ENCODE data around the gene TBCEL.
A peak's percentile ranks its signal among the peaks of the same experiment; 100 is the strongest.

Gene TBCEL

DNA sequence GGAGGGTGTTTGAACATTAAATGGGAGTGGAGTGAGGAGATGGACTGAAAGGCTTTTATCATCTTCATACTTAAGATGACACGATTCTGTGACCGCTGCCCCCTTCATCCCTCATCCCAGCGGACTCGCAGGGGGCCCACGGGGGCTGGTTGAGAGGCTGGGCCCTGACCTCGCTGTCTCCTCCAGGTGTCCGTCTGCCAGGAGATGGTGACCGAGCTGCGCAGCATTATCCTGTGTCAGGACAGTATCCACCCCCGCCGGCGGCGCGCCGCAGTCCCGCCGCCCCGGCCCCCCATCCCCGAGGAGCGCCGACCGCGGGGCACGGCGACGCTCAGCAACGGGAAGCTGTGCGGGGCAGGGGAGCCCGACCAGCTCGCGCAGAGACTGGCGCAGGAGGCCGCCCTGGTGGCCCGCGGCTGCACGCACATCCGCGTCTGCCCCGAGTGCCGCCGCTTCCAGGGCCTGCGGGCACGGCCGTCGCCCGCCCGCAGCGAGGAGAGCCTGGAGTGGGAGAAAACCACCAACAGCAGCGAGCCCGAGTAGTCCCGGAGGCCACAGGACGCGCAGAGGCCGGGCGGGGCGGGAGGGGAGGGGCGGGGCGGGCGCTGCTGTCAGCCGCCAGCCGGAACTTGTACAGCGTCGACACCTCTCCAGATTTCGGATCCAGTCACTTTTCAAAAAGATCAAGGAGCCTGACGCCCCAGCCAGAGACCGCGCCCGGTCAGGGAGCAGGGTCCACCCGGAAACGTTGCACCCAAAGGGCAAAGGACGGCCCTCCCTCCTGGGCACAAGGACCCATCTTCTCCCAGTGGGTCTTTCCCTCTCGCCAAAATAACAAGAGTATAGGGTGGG lies 38.0 kb upstream of the TBCEL start:
- TF ChIP-seq POLR2A (IDR thresholded peaks at IDR 0.05; ENCODE audit: extremely low read depth, insufficient read length) (no peak), MYC (IDR thresholded peaks at IDR 0.05; ENCODE audit: low read depth, low read length) (no peak)
- TF ChIP-seq, protein P1, sequence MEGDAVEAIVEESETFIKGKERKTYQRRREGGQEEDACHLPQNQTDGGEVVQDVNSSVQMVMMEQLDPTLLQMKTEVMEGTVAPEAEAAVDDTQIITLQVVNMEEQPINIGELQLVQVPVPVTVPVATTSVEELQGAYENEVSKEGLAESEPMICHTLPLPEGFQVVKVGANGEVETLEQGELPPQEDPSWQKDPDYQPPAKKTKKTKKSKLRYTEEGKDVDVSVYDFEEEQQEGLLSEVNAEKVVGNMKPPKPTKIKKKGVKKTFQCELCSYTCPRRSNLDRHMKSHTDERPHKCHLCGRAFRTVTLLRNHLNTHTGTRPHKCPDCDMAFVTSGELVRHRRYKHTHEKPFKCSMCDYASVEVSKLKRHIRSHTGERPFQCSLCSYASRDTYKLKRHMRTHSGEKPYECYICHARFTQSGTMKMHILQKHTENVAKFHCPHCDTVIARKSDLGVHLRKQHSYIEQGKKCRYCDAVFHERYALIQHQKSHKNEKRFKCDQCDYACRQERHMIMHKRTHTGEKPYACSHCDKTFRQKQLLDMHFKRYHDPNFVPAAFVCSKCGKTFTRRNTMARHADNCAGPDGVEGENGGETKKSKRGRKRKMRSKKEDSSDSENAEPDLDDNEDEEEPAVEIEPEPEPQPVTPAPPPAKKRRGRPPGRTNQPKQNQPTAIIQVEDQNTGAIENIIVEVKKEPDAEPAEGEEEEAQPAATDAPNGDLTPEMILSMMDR (IDR thresholded peaks at IDR 0.05; ENCODE audit: low read depth, low read length) = no peak
- TF ChIP-seq, protein P2, sequence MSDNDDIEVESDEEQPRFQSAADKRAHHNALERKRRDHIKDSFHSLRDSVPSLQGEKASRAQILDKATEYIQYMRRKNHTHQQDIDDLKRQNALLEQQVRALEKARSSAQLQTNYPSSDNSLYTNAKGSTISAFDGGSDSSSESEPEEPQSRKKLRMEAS (IDR thresholded peaks at IDR 0.05; ENCODE audit: low read depth, low read length) = no peak
- peak; percentile 58 for DNase-seq (ENCODE audit: low read depth)
- no peak overlapping the region for H3K4me3 ChIP-seq (ENCODE audit: low read depth, low read length)

DNA sequence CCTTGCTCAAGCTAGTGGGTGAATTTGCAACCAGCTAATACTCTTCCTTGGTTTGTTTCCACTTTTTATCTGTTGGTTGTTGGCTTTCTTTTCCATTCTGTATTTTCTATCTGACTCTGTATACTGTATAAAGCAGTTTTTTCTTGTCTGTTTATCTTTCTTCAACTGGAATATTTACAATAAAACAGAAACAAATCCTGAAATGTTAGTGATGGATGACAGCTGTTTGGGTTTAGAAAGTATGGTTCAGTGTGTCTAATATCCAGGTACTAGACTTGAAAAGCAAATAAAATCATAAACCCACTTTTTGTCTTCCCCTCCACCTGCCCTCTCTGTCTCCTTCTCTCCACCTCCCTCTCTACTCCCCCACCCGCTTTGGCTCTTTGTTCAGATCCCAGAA lies 35.3 kb upstream of the TBCEL start:
- no peak for DNase-seq (ENCODE audit: low read depth)
- no peak for TF ChIP-seq MYC (IDR thresholded peaks at IDR 0.05; ENCODE audit: low read depth, low read length)
- TF ChIP-seq, protein P1 (IDR thresholded peaks at IDR 0.05; ENCODE audit: low read depth, low read length) = no peak
- TF ChIP-seq POLR2A (IDR thresholded peaks at IDR 0.05; ENCODE audit: extremely low read depth, insufficient read length) = no peak
- TF ChIP-seq, protein P2 (IDR thresholded peaks at IDR 0.05; ENCODE audit: low read depth, low read length) = no peak
- no peak overlapping the region for H3K4me3 ChIP-seq (ENCODE audit: low read depth, low read length)

DNA sequence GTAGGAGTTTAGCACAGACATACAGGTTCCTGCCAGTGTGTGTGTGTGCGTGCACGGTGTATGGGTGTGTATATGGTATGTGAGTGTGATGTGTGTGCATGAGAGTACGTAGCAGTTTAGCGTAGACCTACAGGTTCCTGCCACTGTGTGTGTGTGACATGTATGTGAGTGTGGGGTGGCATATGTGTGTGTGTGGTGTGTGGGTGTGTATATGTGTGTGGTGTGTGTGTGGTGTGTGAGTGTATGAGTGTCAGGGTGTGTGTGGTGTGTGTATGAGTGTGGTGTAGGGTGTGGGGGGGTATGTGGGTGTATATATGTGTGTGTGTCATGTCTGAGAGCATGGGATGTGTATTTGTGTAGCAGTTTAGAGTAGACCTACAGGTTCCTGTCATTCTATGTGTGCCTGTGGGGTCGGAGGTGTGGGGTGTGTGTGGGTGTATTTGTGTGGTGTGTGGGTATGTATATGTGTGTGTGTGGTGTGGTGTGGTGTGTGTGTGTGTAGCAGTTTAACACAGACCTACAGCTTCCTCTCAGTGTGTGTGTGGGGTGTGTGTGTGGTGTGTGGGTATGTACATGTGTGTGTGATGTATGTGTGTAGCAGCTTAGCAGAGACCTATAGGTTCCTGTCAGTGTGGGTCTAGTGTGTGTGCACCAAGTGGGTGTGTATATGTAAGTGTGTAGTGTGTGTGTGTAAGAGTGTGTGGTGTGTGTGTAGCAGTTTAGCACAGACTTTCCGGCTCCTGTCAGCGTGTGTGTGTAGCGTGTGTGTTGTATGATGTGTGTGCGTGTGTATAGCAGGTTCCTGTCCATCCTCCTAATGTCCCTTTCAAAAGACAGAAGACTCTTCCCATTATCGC lies 31.8 kb upstream of the TBCEL start:
- no peak for DNase-seq (ENCODE audit: low read depth)
- TF ChIP-seq MYC (IDR thresholded peaks at IDR 0.05; ENCODE audit: low read depth, low read length) (no peak), POLR2A (IDR thresholded peaks at IDR 0.05; ENCODE audit: extremely low read depth, insufficient read length) (no peak)
- TF ChIP-seq, protein P1 (IDR thresholded peaks at IDR 0.05; ENCODE audit: low read depth, low read length) = no peak
- TF ChIP-seq, protein P2 (IDR thresholded peaks at IDR 0.05; ENCODE audit: low read depth, low read length) = no peak
- H3K4me3 ChIP-seq (ENCODE audit: low read depth, low read length) = no peak overlapping the region

DNA sequence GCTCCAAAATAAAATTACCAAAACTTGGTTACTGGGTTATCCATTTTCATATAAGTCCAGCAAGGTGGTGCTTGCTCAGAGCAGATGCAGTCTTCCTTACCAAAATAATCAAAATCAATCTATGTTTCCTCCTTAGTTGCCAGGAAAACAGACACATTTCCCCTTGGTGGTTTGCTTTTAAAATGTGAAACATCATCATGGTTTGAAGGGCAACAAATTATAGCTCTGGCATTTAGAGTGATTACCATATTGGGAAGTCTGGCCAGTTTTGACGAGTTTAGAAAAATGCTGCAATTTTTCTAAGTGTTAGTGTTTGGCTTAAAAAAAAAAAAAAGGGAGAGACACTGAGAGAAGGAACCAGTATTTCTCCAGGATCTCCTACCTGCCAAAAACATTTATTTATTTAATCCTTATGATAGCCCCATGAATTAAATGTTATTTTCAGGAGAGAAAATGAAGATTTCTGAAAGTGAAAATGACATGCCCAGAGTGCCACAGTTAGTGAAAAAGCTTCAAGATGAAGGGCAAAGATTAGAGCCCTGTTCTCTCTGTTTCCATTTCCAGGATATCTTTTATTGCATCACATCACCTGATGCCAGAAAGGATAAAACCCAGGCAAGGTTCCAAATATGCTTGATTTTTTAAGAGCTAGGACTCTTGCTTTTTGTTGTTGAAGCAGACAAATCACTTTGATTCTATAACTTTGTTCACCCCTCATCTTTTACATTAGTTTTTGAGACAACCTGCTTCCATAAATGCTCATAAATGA lies 29.6 kb upstream of the TBCEL start:
- DNase-seq (ENCODE audit: low read depth) = no peak
- TF ChIP-seq POLR2A (IDR thresholded peaks at IDR 0.05; ENCODE audit: extremely low read depth, insufficient read length) = no peak
- TF ChIP-seq, protein P2 (IDR thresholded peaks at IDR 0.05; ENCODE audit: low read depth, low read length) = no peak
- TF ChIP-seq MYC (IDR thresholded peaks at IDR 0.05; ENCODE audit: low read depth, low read length) = no peak
- TF ChIP-seq, protein P1 (IDR thresholded peaks at IDR 0.05; ENCODE audit: low read depth, low read length) = no peak
- H3K4me3 ChIP-seq (ENCODE audit: low read depth, low read length) = no peak overlapping the region

DNA sequence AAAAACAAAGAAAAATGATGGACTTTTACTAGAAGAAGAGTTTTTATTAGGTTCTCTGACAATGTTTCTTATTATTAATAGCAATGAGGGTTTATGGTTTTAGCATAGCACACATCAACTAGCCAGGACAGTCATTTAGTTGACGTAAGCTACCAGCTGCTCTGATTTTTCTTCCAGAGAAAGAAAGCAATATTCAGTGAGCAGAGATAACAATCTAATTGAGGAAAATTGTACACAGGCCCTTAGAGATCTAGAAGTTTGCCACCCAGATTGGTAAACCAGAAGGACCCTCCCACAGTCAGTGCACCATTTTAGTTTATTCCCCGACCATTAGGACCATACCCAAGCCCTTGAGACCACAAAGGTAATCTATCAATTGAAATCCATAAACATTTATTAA lies 28.7 kb upstream of the TBCEL start:
- no peak for DNase-seq (ENCODE audit: low read depth)
- H3K4me3 ChIP-seq (ENCODE audit: low read depth, low read length) = no peak overlapping the region
- TF ChIP-seq MYC (IDR thresholded peaks at IDR 0.05; ENCODE audit: low read depth, low read length) (no peak), POLR2A (IDR thresholded peaks at IDR 0.05; ENCODE audit: extremely low read depth, insufficient read length) (no peak)
- TF ChIP-seq, protein P1 (IDR thresholded peaks at IDR 0.05; ENCODE audit: low read depth, low read length) = no peak
- TF ChIP-seq, protein P2 (IDR thresholded peaks at IDR 0.05; ENCODE audit: low read depth, low read length) = no peak
